HCT116 (cell line): ENCODE data around the gene S100A10.

Experiments used
- EZH2 ChIP-seq: fragments of 200-600 bp; sonication (generic); IDR thresholded peaks from 2 replicates; pipeline ENCODE4 v1.6.1; 2017; ENCODE audit warnings: antibody characterized with exemption, mixed run types
- EZH2phosphoT487 ChIP-seq: fragments of 200-600 bp; IDR thresholded peaks from 2 replicates; pipeline ENCODE4 v1.6.1; 2018; ENCODE audit warnings: antibody characterized with exemption, borderline replicate concordance
- YY1 ChIP-seq: IDR thresholded peaks from 2 replicates; pipeline ENCODE4 v1.6.1; 2011; ENCODE audit warnings: low read length, low read depth, moderate library complexity, mild to moderate bottlenecking; ENCODE audit not compliant: insufficient replicate concordance; ENCODE audit errors: extremely low read depth

- TF ChIP-seq EZH2 (no peak), EZH2phosphoT487 (no peak), YY1 (no peak)
Measured at GRCh38 chr1:152035539-152036266, 42.0 kb upstream of the S100A10 start.
